Kidney (tissue), 14 donors: ENCODE measurements around the gene FAAP100. TPM values are rescaled to one million over a fixed set of nuclear protein-coding genes. Genes with fewer than 3 reads are reported as not detected.

ENCODE experiments used
- DNase-seq, 5 donors: peaks; one replicate each; pipeline ENCODE4 v3.0.0-alpha.2; 2013 to 2020
- FAIRE-seq: peaks from 2 replicates; lab custom pipeline; 2012; peaks lifted over from hg19 to GRCh38; lab: Jason Lieb, UNC
- H3K27ac ChIP-seq, 2 donors: one replicate each; pipeline ENCODE4 v1.7.0; 2013; ENCODE audit warnings: low read depth in 2 of 2, low read length in 2 of 2, inconsistent platforms in 1 of 2
- H3K27me3 ChIP-seq: one replicate; pipeline ENCODE4 v1.7.1; 2013; ENCODE audit warnings: low read length, inconsistent platforms; ENCODE audit not compliant: control insufficient read depth, insufficient read depth
- H3K36me3 ChIP-seq, 3 donors: one replicate each; pipeline versions ENCODE4 v1.7.0 to v1.7.1; 2013; ENCODE audit warnings: low read length in 3 of 3, control low read depth in 1 of 3, inconsistent platforms in 1 of 3; ENCODE audit not compliant: insufficient read depth in 3 of 3, control insufficient read depth in 2 of 3
- H3K4me1 ChIP-seq, 3 donors: one replicate each; pipeline versions ENCODE4 v1.7.0 to v1.7.1; 2013; ENCODE audit warnings: low read length in 3 of 3, inconsistent platforms in 1 of 3, low read depth in 1 of 3; ENCODE audit not compliant: control insufficient read depth in 2 of 3, insufficient read depth in 2 of 3
- H3K4me3 ChIP-seq, 3 donors: one replicate each; pipeline versions ENCODE4 v1.7.0 to v1.8.1; 2013; ENCODE audit warnings: low read length in 3 of 3, control low read depth in 1 of 3, inconsistent platforms in 1 of 3
- H3K9ac ChIP-seq, 3 donors: one replicate each; pipeline versions ENCODE4 v1.7.0 to v1.7.1; 2013; ENCODE audit warnings: low read length in 3 of 3, control low read depth in 1 of 3, inconsistent platforms in 1 of 3
- H3K9me3 ChIP-seq, 3 donors: one replicate each; pipeline versions ENCODE4 v1.7.0 to v1.7.1; 2013; ENCODE audit warnings: low read length in 3 of 3, control low read depth in 1 of 3, inconsistent platforms in 1 of 3; ENCODE audit not compliant: control insufficient read depth in 2 of 3, insufficient read depth in 1 of 3
- intact Hi-C: fragments of 100-400 bp; cut with DNase I; formaldehyde crosslinking; loops from one replicate; pipeline ENCODE4 v1.11.1; 2022
- polyA plus RNA-seq: library from polyadenylated mRNA; stranded (reverse); fragments of 350-450 nt; fragmentation: Illumina TruSeq; extraction: RNeasy Lipid Tissue Mini Kit (QIAGEN cat#74804); gene quantifications from one replicate; pipeline ENCODE4 v1.2.3, GENCODE V29; 2014; ENCODE audit warnings: low read depth, low replicate concordance; ENCODE audit not compliant: insufficient read depth
- total RNA-seq: library from RNA; stranded (reverse); fragmentation: NEBNext Ultra II Directional; extraction: Animal tissue kit (Norgen Biotek cat#: 25700); gene quantifications from one replicate; pipeline ENCODE4 v1.2.1, GENCODE V29; 2021
- TF ChIP-seq, protein P1 (sequence below): IDR thresholded peaks from 3 replicates; pipeline ENCODE4 v1.5.1; 2012; ENCODE audit warnings: mild to moderate bottlenecking, moderate library complexity, borderline replicate concordance; ENCODE audit not compliant: insufficient read depth; ENCODE audit errors: extremely low read depth
- donor health status: control.
- donor health status: control.
- donor health status: control.
- donor health status: control.
- donor health status: control.
- donor health status: DM: yes; HTN: yes; CAD: no.
- donor health status: Normal renal cell carcinoma (clear cell type).

Gene FAAP100
- total and polyA plus RNA-seq, 2 donors from 2014 or later: 13.2 to 28.6 TPM

DNA sequence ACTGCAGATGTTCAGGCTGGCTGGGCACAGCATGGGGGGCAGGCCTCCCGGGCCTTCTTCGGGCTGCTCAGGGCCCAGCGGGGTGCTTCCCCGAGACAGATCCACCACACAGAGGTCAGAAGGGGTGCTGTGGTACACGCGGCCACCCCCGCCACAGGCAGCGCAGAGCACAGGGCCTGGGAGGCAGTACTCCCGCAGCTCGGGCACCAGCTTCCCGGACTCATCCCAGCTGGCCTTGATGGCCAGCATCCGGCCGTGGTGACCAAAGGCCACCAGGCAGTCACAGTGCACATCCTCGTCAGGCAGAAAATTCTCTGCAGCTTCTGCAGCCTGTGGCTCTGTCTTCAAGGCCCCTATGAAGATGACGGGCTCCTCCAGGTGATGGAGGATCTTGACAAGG lies 1.9 kb downstream of the FAAP100 start:
- Histone ChIP-seq H3K27ac (no peak overlapping the region), H3K4me3 (no peak overlapping the region), H3K27me3 (no peaks in the 10 kb centered on the region), H3K4me1 (peaks cover 0 to 20% (median 16%) of the 10 kb centered on the region in 3 donors), H3K9me3 (no peaks in the 10 kb centered on the region), H3K9ac (no peak overlapping the region), H3K36me3 (peaks cover 0 to 4% (median 0%) of the 10 kb centered on the region in 3 donors)
- FAIRE-seq (no peak), DNase-seq (peak in 2 of 5 donors; percentile 27 to 61)
- intact Hi-C loops: no loop called here
- TF ChIP-seq, protein P1, sequence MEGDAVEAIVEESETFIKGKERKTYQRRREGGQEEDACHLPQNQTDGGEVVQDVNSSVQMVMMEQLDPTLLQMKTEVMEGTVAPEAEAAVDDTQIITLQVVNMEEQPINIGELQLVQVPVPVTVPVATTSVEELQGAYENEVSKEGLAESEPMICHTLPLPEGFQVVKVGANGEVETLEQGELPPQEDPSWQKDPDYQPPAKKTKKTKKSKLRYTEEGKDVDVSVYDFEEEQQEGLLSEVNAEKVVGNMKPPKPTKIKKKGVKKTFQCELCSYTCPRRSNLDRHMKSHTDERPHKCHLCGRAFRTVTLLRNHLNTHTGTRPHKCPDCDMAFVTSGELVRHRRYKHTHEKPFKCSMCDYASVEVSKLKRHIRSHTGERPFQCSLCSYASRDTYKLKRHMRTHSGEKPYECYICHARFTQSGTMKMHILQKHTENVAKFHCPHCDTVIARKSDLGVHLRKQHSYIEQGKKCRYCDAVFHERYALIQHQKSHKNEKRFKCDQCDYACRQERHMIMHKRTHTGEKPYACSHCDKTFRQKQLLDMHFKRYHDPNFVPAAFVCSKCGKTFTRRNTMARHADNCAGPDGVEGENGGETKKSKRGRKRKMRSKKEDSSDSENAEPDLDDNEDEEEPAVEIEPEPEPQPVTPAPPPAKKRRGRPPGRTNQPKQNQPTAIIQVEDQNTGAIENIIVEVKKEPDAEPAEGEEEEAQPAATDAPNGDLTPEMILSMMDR: no peak

DNA sequence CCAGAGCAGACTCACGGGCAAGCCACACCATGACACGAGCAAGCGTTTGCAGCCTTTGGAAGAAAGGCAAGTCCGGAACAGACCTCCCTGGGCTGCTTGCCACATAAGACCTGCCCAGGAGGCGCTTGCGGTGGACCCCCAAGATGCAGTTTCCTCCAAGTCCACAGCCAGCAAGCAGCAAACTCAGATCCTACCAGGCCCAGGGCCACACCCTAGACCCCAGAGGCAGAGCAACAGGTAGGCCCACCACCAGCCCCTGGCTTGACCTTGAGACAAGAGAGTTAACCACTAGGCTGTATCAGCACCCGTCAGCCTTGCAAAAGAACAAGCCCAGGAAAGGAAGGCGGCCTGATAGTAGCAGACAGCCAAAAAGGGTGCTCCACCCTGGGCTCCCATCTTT lies 2.3 kb downstream of the FAAP100 start:
- no peak overlapping the region for H3K9ac ChIP-seq
- peak in 2 of 5 donors; percentile 19 to 32 for DNase-seq
- H3K4me3 ChIP-seq: no peak overlapping the region
- no peak overlapping the region for H3K27ac ChIP-seq
- no peaks in the 10 kb centered on the region for H3K27me3 ChIP-seq
- H3K9me3 ChIP-seq: no peaks in the 10 kb centered on the region
- H3K36me3 ChIP-seq: peaks cover 0 to 8% (median 0%) of the 10 kb centered on the region in 3 donors
- peaks cover 0 to 20% (median 16%) of the 10 kb centered on the region in 3 donors for H3K4me1 ChIP-seq
- intact Hi-C loops: no loop called here
- TF ChIP-seq, protein P1: no peak
- FAIRE-seq: no peak

DNA sequence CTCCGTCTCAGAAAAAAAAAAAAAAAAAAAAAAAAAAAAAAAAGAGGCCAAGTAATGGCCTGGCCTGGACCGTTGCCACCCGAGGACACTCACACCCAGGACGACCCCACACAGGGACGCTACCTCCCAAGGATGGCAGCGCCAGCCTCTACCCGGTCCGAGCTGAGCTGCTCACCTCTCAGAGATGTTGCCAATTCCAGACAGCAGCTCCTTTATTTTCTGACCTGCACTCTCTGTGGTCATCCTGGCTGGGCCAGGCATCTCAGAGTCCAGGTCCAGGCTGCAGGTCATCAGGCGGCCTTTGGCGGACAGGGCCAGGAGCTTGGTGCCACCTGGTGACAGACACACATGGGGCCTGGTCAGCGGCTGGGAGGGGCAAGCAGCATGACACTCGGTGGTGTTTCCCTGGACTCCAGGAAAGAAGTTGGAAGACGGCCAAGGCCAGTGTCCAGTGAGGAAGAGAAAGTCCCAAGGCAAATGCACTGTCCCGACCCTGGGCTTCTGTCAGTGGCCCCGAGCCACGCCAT lies 3.1 kb downstream of the FAAP100 start:
- Histone ChIP-seq H3K27ac (no peak overlapping the region), H3K9ac (no peak overlapping the region), H3K4me3 (no peak overlapping the region), H3K27me3 (no peaks in the 10 kb centered on the region), H3K9me3 (no peaks in the 10 kb centered on the region), H3K4me1 (peaks cover 0 to 20% (median 14%) of the 10 kb centered on the region in 3 donors), H3K36me3 (peaks cover 0 to 8% (median 4%) of the 10 kb centered on the region in 3 donors)
- FAIRE-seq (no peak), DNase-seq (peak in 2 of 5 donors; percentile 35 to 77)
- TF ChIP-seq, protein P1: no peak
- intact Hi-C loops: no loop called here

DNA sequence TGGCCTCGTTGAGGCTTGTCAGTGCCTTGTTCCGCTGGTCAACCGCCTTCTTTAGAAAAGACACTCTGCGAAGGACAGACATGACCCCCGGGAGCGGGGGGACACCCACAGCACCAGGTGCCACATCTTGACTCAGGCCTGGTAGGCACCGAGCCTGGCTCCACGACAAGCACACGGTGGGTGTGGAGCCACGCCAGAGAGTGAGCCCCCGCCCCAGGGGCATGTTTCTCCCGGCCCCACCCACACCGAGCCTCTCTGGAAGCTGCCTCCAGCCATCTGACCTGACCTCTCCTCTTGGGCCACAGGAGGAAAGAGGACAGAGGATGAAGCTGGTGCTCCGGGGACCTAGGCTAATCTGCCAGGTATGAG lies 4.6 kb downstream of the FAAP100 start:
- TF ChIP-seq, protein P1: no peak
- Histone ChIP-seq H3K4me3 (no peak overlapping the region), H3K27ac (no peak overlapping the region), H3K4me1 (peaks cover 0 to 10% (median 3%) of the 10 kb centered on the region in 3 donors), H3K9me3 (no peaks in the 10 kb centered on the region), H3K27me3 (no peaks in the 10 kb centered on the region), H3K36me3 (peaks cover 0 to 11% (median 8%) of the 10 kb centered on the region in 3 donors), H3K9ac (no peak overlapping the region)
- intact Hi-C loops: no loop called here
- no peak for DNase-seq
- FAIRE-seq: no peak
